ENCODE results near the gene ELAC2. TPM values are rescaled to one million over a fixed set of nuclear protein-coding genes. Genes with fewer than 3 reads are reported as not detected.

The ELAC2 gene
- total RNA-seq, 1 donor = 41.6 TPM

DNA sequence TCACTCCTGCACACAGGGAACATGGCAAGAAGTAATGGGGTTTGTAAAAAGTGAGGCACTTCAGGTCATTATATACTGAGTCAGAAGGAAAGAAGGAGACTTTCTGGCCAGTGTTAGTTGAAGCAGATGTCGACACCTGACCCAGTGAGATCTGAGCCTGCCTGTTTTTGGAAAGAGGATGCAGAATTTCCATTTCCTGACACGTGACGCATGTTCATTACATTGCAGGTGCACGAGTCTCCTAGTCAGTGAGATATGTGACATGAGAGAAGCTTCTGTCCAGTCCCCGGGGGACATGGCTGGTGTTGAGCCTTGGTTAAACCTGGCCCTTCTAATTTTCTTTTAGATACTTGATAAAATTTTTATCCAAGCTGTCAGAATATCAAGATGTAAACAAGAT lies 62.3 kb downstream of the ELAC2 start:
- Histone ChIP-seq H3K27me3 (ENCODE audit: insufficient read depth, low read length) (no peaks in the 10 kb centered on the region), H3K4me2 (ENCODE audit: insufficient read depth, low read length) (no peak overlapping the region), H3K36me3 (ENCODE audit: insufficient read depth, low read length) (no peaks in the 10 kb centered on the region), H3K4me3 (ENCODE audit: insufficient read depth, low read length) (no peak overlapping the region), H4K20me1 (ENCODE audit: insufficient read depth, low read length) (no peaks in the 10 kb centered on the region), H3K27ac (ENCODE audit: low read depth, low read length) (no peak overlapping the region), H3K4me1 (ENCODE audit: insufficient read depth, low read length) (peaks cover 14% of the 10 kb centered on the region), H3K79me2 (ENCODE audit: insufficient read depth, low read length) (no peaks in the 10 kb centered on the region), H2AFZ (ENCODE audit: low read length) (no peak overlapping the region), H3K9me3 (ENCODE audit: low read depth, low read length) (no peaks in the 10 kb centered on the region)
- DNase-seq (ENCODE audit: insufficient read length, low spot score, missing footprints) = no peak
- TF ChIP-seq, protein P1, sequence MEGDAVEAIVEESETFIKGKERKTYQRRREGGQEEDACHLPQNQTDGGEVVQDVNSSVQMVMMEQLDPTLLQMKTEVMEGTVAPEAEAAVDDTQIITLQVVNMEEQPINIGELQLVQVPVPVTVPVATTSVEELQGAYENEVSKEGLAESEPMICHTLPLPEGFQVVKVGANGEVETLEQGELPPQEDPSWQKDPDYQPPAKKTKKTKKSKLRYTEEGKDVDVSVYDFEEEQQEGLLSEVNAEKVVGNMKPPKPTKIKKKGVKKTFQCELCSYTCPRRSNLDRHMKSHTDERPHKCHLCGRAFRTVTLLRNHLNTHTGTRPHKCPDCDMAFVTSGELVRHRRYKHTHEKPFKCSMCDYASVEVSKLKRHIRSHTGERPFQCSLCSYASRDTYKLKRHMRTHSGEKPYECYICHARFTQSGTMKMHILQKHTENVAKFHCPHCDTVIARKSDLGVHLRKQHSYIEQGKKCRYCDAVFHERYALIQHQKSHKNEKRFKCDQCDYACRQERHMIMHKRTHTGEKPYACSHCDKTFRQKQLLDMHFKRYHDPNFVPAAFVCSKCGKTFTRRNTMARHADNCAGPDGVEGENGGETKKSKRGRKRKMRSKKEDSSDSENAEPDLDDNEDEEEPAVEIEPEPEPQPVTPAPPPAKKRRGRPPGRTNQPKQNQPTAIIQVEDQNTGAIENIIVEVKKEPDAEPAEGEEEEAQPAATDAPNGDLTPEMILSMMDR (IDR thresholded peaks at IDR 0.05; ENCODE audit: extremely low read depth, low read depth, low read length) = no peak

DNA sequence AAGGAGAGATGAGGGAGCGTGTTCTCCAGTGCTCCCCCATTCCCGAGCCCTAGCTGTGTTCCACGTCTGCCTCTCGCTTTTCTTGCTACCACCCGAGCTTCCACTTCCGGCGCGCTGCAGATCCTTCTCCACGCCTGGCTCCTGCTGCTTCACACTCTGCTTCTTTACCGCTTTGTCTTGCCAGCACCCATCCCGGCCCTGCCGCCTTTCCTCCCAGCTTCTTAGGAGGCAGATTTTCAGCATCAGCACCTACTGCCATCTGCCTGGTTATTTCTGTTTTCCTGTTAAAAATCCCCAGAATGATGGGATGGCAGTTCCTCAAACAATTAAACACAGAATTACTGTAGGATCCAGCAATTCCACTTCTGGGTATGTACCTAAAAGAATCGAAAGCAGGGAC lies 64.7 kb downstream of the ELAC2 start:
- no peaks in the 10 kb centered on the region for H3K27me3 ChIP-seq (ENCODE audit: insufficient read depth, low read length)
- H3K27ac ChIP-seq (ENCODE audit: low read depth, low read length) = no peak overlapping the region
- H3K4me2 ChIP-seq (ENCODE audit: insufficient read depth, low read length) = no peak overlapping the region
- TF ChIP-seq, protein P1 (IDR thresholded peaks at IDR 0.05; ENCODE audit: extremely low read depth, low read depth, low read length) = no peak
- no peak overlapping the region for H3K4me3 ChIP-seq (ENCODE audit: insufficient read depth, low read length)
- H3K79me2 ChIP-seq (ENCODE audit: insufficient read depth, low read length) = no peaks in the 10 kb centered on the region
- no peak overlapping the region for H2AFZ ChIP-seq (ENCODE audit: low read length)
- no peak for DNase-seq (ENCODE audit: insufficient read length, low spot score, missing footprints)
- no peaks in the 10 kb centered on the region for H3K4me1 ChIP-seq (ENCODE audit: insufficient read depth, low read length)
- no peaks in the 10 kb centered on the region for H3K36me3 ChIP-seq (ENCODE audit: insufficient read depth, low read length)
- H4K20me1 ChIP-seq (ENCODE audit: insufficient read depth, low read length) = no peaks in the 10 kb centered on the region
- no peaks in the 10 kb centered on the region for H3K9me3 ChIP-seq (ENCODE audit: low read depth, low read length)

DNA sequence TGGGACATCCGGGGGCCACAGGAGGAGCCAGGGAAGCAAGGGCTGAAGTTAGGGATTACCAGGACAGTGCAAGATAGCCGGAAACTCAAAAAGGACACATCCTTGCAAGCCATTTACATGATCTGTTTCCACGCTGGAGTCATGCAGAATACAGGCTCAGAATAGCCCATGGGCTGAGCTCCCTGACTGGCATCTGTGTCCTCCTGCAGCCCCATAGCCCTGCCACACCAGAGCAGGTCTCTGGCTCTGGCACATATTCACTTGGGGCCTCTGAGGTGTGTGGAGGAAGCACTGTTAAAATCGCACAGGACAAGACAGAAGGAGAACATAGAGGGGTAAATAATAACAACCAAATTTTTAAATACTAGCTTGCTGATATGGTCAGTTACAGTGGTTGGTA lies 65.8 kb downstream of the ELAC2 start:
- H3K79me2 ChIP-seq (ENCODE audit: insufficient read depth, low read length) = no peaks in the 10 kb centered on the region
- no peaks in the 10 kb centered on the region for H3K9me3 ChIP-seq (ENCODE audit: low read depth, low read length)
- no peak overlapping the region for H3K27ac ChIP-seq (ENCODE audit: low read depth, low read length)
- H2AFZ ChIP-seq (ENCODE audit: low read length) = no peak overlapping the region
- no peak overlapping the region for H3K4me3 ChIP-seq (ENCODE audit: insufficient read depth, low read length)
- no peaks in the 10 kb centered on the region for H3K36me3 ChIP-seq (ENCODE audit: insufficient read depth, low read length)
- DNase-seq (ENCODE audit: insufficient read length, low spot score, missing footprints) = no peak
- H3K4me2 ChIP-seq (ENCODE audit: insufficient read depth, low read length) = no peak overlapping the region
- H3K4me1 ChIP-seq (ENCODE audit: insufficient read depth, low read length) = no peaks in the 10 kb centered on the region
- H4K20me1 ChIP-seq (ENCODE audit: insufficient read depth, low read length) = no peaks in the 10 kb centered on the region
- TF ChIP-seq, protein P1 (IDR thresholded peaks at IDR 0.05; ENCODE audit: extremely low read depth, low read depth, low read length) = no peak
- H3K27me3 ChIP-seq (ENCODE audit: insufficient read depth, low read length) = no peaks in the 10 kb centered on the region

DNA sequence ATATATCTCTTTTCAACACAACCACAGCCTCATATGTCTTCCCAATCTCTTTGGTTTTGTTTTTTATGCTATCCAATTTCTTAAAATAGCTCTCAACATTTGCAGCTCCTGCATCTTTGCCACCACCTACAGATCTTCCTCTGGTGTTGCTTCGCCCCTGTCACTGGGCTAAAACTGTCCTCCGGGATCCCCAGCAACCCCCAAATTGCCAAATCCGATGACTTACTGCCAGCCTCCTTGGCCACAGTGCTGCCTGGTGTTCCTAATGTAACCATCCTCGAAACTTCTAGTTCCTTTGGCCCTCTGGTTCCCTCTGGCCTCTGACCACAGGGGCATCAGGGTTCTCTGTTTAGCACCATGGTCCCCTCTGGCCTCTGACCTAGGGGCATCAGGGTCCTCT lies 70.8 kb downstream of the ELAC2 start:
- H3K27me3 ChIP-seq (ENCODE audit: insufficient read depth, low read length) = no peaks in the 10 kb centered on the region
- H3K4me1 ChIP-seq (ENCODE audit: insufficient read depth, low read length) = no peaks in the 10 kb centered on the region
- H3K9me3 ChIP-seq (ENCODE audit: low read depth, low read length) = no peaks in the 10 kb centered on the region
- no peaks in the 10 kb centered on the region for H4K20me1 ChIP-seq (ENCODE audit: insufficient read depth, low read length)
- no peaks in the 10 kb centered on the region for H3K36me3 ChIP-seq (ENCODE audit: insufficient read depth, low read length)
- H3K4me2 ChIP-seq (ENCODE audit: insufficient read depth, low read length) = no peak overlapping the region
- TF ChIP-seq, protein P1 (IDR thresholded peaks at IDR 0.05; ENCODE audit: extremely low read depth, low read depth, low read length) = no peak
- no peak overlapping the region for H2AFZ ChIP-seq (ENCODE audit: low read length)
- H3K79me2 ChIP-seq (ENCODE audit: insufficient read depth, low read length) = no peaks in the 10 kb centered on the region
- no peak overlapping the region for H3K4me3 ChIP-seq (ENCODE audit: insufficient read depth, low read length)
- no peak overlapping the region for H3K27ac ChIP-seq (ENCODE audit: low read depth, low read length)
- no peak for DNase-seq (ENCODE audit: insufficient read length, low spot score, missing footprints)

Other genes starting within 250 kb of the ELAC2 start
- gene ARHGAP44, start 228.5 kb downstream of the ELAC2 start, total RNA-seq = 2.9 and 4.3 TPM in 2 replicates

Data from osteoblast (primary cell).